HG03460 (cell line): ENCODE measurements around the gene MED14.

Source experiments
- ATAC-seq: cut with Tn5 transposase; IDR thresholded peaks from one replicate; pipeline ENCODE4 v1.9.1; 2021; ENCODE audit not compliant: unreplicated experiment

MED14 gene

DNA sequence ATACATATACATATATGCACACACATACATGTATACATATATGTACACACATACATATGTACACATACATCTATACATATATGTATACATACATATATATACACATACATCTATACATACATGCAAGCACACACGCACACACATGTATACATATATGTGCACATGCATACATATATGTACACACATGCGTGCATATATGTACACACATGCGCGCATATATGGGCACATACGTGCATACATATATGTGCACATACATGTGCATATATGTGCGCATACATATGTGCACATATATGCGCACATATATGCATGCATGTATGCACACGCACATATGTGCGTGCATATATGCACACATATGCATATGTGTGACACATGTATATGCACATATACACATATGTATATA, 119.4 kb downstream of the MED14 start:
- no peak for ATAC-seq

- ATAC-seq = no peak
Observed at GRCh38 chrX:40612511-40612910, 122.8 kb downstream of the MED14 start.

DNA sequence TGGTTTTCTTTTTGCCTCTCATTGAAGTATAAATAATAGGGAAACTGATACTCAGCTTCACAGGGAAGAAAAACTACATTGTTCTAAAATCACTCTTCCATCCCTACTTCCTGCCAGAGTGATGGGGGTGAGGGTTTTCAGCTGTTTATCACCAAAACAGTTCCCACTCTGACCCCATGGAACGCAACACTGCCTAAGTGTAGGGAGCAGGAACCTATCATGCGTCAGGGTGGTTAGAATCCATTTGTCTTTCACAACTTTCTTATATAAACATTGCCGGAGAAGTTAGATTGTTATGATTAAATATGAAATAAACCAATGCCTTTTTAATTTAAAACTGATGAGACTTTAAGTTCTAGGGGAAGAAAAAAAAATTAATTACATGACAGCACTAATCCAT, 128.0 kb downstream of the MED14 start:
- ATAC-seq = no peak

DNA sequence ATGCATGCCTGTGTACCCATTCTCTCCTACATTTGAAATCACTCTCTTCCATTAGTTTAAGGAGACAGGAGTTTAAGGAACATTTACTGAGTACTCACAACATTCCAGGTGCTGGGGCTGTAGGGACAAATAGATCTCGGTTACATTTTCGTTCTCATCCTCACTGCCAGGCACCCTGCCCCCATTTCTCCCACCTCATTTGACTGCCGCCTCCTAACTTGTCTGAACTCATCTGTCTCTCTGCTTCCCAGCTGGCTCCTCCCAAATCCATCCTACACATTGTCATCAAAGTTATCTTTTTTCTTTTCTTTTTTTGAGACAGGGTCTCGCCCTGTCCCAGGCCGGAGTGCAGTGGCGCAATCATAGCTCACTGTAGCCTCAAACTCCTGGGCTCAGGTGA, 131.9 kb downstream of the MED14 start:
- ATAC-seq = no peak
